SK-N-SH treated with all-trans-retinoic acid at 6 μM for 48 hours (cell line): Measurements from ENCODE around the gene CLEC3B.

Experiments used
- ATAC-seq: fragments of 200-7000 bp; cut with Tn5 transposase; 3 replicates; pipeline ENCODE4 v1.9.1; 2020; ENCODE audit warnings: mild to moderate bottlenecking, moderate library complexity
- BACH2 ChIP-seq: fragments of 250-450 bp; sonication (Bioruptor Pico); IDR thresholded peaks from 2 replicates; pipeline ENCODE4 v1.9.0; 2021; ENCODE audit warnings: mild to moderate bottlenecking, borderline replicate concordance
- CSDC2 ChIP-seq: fragments of 250-450 bp; sonication (Bioruptor Pico); IDR thresholded peaks from 2 replicates; pipeline ENCODE4 v1.5.0; 2020; ENCODE audit warnings: mild to moderate bottlenecking, moderate library complexity
- ESRRG ChIP-seq: fragments of 250-450 bp; sonication (Bioruptor Pico); IDR thresholded peaks from 2 replicates; pipeline ENCODE4 v1.6.1; 2021; ENCODE audit warnings: mild to moderate bottlenecking
- OSR1 ChIP-seq: fragments of 250-450 bp; sonication (Bioruptor Pico); IDR thresholded peaks from 2 replicates; pipeline ENCODE4 v1.8.0; 2022; ENCODE audit warnings: moderate library complexity, mild to moderate bottlenecking, inconsistent platforms
- PPARA ChIP-seq: fragments of 250-450 bp; sonication (Bioruptor Pico); IDR thresholded peaks from 2 replicates; pipeline ENCODE4 v1.5.0; 2020; ENCODE audit warnings: mild to moderate bottlenecking, borderline replicate concordance
- RARB ChIP-seq: fragments of 250-450 bp; sonication (Bioruptor Pico); IDR thresholded peaks from 2 replicates; pipeline ENCODE4 v1.8.0; 2021; ENCODE audit warnings: mild to moderate bottlenecking, moderate library complexity
- SNAI2 ChIP-seq: fragments of 250-450 bp; sonication (Bioruptor Pico); IDR thresholded peaks from 2 replicates; pipeline ENCODE4 v1.5.0; 2020; ENCODE audit warnings: mild to moderate bottlenecking, moderate library complexity
- TCF4 ChIP-seq: fragments of 250-450 bp; sonication (Bioruptor Pico); IDR thresholded peaks from 2 replicates; pipeline ENCODE4 v1.8.0; 2021; ENCODE audit warnings: mild to moderate bottlenecking, moderate library complexity, borderline replicate concordance
- TOX ChIP-seq: fragments of 250-450 bp; sonication (Bioruptor Pico); IDR thresholded peaks from 2 replicates; pipeline ENCODE4 v1.8.0; 2021; ENCODE audit warnings: mild to moderate bottlenecking, moderate library complexity, borderline replicate concordance
- ZC3H10 ChIP-seq: fragments of 250-450 bp; sonication (Bioruptor Pico); IDR thresholded peaks from 2 replicates; pipeline ENCODE4 v1.5.1; 2021; ENCODE audit warnings: mild to moderate bottlenecking, moderate library complexity
- ZFP3 ChIP-seq: fragments of 250-450 bp; sonication (Bioruptor Pico); IDR thresholded peaks from 2 replicates; pipeline ENCODE4 v1.5.0; 2020; ENCODE audit warnings: mild to moderate bottlenecking, moderate library complexity
- ZFP30 ChIP-seq: fragments of 450-650 bp; formaldehyde crosslinking; IDR thresholded peaks from 2 replicates; pipeline ENCODE4 v1.5.0; 2022; ENCODE audit warnings: mild to moderate bottlenecking, moderate library complexity
- ZNF565 ChIP-seq: fragments of 450-650 bp; formaldehyde crosslinking; conservative IDR thresholded peaks from 2 replicates; pipeline ENCODE4 v1.5.0; 2020; ENCODE audit warnings: low read depth, mild to moderate bottlenecking, moderate library complexity
- ZNF8 ChIP-seq: fragments of 450-650 bp; formaldehyde crosslinking; IDR thresholded peaks from 2 replicates; pipeline ENCODE4 v1.5.0; 2020; ENCODE audit warnings: mild to moderate bottlenecking, moderate library complexity
- TF ChIP-seq, protein P1 (sequence below): fragments of 250-450 bp; sonication (Bioruptor Pico); IDR thresholded peaks from 2 replicates; pipeline ENCODE4 v1.8.0; 2021; ENCODE audit warnings: low read depth, mild to moderate bottlenecking, moderate library complexity, borderline replicate concordance
- TF ChIP-seq, protein P2 (sequence below): fragments of 250-450 bp; sonication (Bioruptor Pico); IDR thresholded peaks from 2 replicates; pipeline ENCODE4 v1.5.0; 2020; ENCODE audit warnings: mild to moderate bottlenecking, moderate library complexity
- TF ChIP-seq, protein P3 (sequence below): fragments of 250-450 bp; sonication (Bioruptor Pico); IDR thresholded peaks from 2 replicates; pipeline ENCODE4 v1.8.0; 2020; ENCODE audit warnings: mild to moderate bottlenecking, moderate library complexity, borderline replicate concordance
- TF ChIP-seq, protein P4 (sequence below): fragments of 250-450 bp; sonication (Bioruptor Pico); IDR thresholded peaks from 2 replicates; pipeline ENCODE4 v1.5.1; 2021; ENCODE audit warnings: mild to moderate bottlenecking, moderate library complexity

Gene CLEC3B

DNA sequence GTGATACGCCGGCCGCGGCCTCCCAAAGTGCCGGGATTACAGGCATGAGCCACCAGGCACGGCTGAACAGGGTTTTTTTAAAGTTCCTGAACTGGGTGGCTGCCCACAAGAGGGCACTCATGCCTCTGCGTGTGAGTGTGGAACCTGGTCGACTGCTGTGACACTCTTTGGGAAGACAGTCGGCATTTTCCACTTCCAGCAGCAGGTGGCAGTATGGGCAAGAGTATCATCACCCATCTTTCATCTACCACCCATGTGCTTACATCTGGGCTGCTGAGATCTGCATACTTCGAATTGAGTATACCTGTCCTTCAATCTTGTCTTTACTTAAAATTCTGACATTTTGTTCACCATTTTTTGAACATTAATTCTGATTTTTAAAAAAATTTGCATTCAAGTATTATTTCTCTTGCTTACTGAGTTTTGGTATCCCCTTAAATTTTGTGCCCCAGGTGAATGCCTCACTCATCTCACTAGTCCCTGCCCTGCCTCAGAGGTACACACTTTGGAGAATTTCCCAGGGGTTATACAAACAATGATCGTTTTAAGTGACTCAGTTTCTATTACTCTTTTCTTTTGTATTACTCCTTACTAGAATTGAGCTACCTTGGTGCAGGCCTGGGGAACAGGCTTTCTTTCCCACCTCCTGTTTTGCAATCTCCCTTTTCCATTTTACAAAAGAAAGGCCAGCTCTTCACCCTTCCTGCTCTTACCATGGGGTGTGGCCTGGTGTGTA is 11.8 kb downstream of the CLEC3B start:
- TF ChIP-seq ZFP3 (CRISPR knock-in tag) (no peak), TOX (no peak), OSR1 (CRISPR knock-in tag) (no peak), ZNF565 (CRISPR knock-in tag) (no peak), ESRRG (CRISPR knock-in tag) (no peak), TCF4 (CRISPR knock-in tag) (no peak), SNAI2 (CRISPR knock-in tag) (no peak), BACH2 (CRISPR knock-in tag) (no peak), ZC3H10 (CRISPR knock-in tag) (no peak)
- TF ChIP-seq, protein P1, sequence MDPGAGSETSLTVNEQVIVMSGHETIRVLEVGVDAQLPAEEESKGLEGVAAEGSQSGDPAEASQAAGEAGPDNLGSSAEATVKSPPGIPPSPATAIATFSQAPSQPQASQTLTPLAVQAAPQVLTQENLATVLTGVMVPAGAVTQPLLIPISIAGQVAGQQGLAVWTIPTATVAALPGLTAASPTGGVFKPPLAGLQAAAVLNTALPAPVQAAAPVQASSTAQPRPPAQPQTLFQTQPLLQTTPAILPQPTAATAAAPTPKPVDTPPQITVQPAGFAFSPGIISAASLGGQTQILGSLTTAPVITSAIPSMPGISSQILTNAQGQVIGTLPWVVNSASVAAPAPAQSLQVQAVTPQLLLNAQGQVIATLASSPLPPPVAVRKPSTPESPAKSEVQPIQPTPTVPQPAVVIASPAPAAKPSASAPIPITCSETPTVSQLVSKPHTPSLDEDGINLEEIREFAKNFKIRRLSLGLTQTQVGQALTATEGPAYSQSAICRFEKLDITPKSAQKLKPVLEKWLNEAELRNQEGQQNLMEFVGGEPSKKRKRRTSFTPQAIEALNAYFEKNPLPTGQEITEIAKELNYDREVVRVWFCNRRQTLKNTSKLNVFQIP: no peak
- TF ChIP-seq, protein P2, sequence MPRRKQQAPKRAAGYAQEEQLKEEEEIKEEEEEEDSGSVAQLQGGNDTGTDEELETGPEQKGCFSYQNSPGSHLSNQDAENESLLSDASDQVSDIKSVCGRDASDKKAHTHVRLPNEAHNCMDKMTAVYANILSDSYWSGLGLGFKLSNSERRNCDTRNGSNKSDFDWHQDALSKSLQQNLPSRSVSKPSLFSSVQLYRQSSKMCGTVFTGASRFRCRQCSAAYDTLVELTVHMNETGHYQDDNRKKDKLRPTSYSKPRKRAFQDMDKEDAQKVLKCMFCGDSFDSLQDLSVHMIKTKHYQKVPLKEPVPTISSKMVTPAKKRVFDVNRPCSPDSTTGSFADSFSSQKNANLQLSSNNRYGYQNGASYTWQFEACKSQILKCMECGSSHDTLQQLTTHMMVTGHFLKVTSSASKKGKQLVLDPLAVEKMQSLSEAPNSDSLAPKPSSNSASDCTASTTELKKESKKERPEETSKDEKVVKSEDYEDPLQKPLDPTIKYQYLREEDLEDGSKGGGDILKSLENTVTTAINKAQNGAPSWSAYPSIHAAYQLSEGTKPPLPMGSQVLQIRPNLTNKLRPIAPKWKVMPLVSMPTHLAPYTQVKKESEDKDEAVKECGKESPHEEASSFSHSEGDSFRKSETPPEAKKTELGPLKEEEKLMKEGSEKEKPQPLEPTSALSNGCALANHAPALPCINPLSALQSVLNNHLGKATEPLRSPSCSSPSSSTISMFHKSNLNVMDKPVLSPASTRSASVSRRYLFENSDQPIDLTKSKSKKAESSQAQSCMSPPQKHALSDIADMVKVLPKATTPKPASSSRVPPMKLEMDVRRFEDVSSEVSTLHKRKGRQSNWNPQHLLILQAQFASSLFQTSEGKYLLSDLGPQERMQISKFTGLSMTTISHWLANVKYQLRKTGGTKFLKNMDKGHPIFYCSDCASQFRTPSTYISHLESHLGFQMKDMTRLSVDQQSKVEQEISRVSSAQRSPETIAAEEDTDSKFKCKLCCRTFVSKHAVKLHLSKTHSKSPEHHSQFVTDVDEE: no peak
- TF ChIP-seq, protein P3, sequence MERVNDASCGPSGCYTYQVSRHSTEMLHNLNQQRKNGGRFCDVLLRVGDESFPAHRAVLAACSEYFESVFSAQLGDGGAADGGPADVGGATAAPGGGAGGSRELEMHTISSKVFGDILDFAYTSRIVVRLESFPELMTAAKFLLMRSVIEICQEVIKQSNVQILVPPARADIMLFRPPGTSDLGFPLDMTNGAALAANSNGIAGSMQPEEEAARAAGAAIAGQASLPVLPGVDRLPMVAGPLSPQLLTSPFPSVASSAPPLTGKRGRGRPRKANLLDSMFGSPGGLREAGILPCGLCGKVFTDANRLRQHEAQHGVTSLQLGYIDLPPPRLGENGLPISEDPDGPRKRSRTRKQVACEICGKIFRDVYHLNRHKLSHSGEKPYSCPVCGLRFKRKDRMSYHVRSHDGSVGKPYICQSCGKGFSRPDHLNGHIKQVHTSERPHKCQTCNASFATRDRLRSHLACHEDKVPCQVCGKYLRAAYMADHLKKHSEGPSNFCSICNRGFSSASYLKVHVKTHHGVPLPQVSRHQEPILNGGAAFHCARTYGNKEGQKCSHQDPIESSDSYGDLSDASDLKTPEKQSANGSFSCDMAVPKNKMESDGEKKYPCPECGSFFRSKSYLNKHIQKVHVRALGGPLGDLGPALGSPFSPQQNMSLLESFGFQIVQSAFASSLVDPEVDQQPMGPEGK (CRISPR knock-in tag): no peak
- ATAC-seq: peak; percentile 93

DNA sequence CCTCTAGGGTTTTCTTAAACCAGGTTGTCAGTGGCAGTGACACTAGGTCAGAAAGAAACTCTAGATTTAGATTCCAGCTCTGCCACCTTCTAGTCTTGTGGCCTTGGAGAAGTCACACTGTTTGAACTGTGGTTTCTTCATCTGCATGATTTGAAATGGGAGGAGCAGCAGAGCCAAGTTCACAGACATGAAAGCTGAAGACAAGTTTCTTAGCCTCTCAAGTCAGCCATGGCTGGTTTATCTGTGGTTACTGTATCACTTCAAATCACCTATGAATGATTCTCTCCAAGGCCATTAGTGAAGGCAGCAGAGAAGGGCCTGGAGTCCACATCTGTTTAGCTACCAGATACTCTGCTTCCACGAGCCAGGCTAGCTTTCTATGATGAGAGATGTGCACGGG is 15.6 kb downstream of the CLEC3B start:
- TF ChIP-seq RARB (CRISPR knock-in tag) (no peak), ZC3H10 (CRISPR knock-in tag) (no peak), ZFP3 (CRISPR knock-in tag) (no peak), ZFP30 (CRISPR knock-in tag) (no peak), SNAI2 (CRISPR knock-in tag) (no peak), PPARA (CRISPR knock-in tag) (no peak), TOX (no peak), TCF4 (CRISPR knock-in tag) (no peak), BACH2 (CRISPR knock-in tag) (no peak), ZNF8 (no peak), ZNF565 (CRISPR knock-in tag) (no peak), CSDC2 (CRISPR knock-in tag) (no peak)
- TF ChIP-seq, protein P2: no peak
- TF ChIP-seq, protein P3 (CRISPR knock-in tag): no peak
- TF ChIP-seq, protein P4, sequence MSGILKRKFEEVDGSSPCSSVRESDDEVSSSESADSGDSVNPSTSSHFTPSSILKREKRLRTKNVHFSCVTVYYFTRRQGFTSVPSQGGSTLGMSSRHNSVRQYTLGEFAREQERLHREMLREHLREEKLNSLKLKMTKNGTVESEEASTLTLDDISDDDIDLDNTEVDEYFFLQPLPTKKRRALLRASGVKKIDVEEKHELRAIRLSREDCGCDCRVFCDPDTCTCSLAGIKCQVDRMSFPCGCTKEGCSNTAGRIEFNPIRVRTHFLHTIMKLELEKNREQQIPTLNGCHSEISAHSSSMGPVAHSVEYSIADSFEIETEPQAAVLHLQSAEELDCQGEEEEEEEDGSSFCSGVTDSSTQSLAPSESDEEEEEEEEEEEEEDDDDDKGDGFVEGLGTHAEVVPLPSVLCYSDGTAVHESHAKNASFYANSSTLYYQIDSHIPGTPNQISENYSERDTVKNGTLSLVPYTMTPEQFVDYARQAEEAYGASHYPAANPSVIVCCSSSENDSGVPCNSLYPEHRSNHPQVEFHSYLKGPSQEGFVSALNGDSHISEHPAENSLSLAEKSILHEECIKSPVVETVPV: no peak
- TF ChIP-seq, protein P1: no peak
- no peak for ATAC-seq
